HFFc6 (cell line): ENCODE results near the gene C11orf54. TPM values are rescaled to one million over a fixed set of nuclear protein-coding genes. Genes with fewer than 3 reads are reported as not detected.
"Not testable (repeated sequence)": the region's sequence is repeated elsewhere in the genome, so short reads cannot be mapped to it uniquely, and the experiment has no call there.

ENCODE experiments used
- DNase-seq: peaks from one replicate; pipeline ENCODE4 v3.0.0-alpha.2; 2018
- H3K27ac Mint-ChIP-seq: 2 replicates; pipeline ENCODE4 v1.8.0; 2020; ENCODE audit warnings: mild to moderate bottlenecking, mixed read lengths
- H3K27me3 Mint-ChIP-seq: 2 replicates; pipeline ENCODE4 v1.8.0; 2021; ENCODE audit warnings: mild to moderate bottlenecking, moderate library complexity, mixed read lengths; ENCODE audit not compliant: insufficient read depth
- H3K36me3 Mint-ChIP-seq: 2 replicates; pipeline ENCODE4 v1.8.0; 2021; ENCODE audit warnings: low read depth, mixed read lengths
- H3K4me1 Mint-ChIP-seq: 2 replicates; pipeline ENCODE4 v1.8.0; 2020; ENCODE audit warnings: low read depth, mixed read lengths
- H3K4me3 Mint-ChIP-seq: 2 replicates; pipeline ENCODE4 v1.8.0; 2020; ENCODE audit warnings: mild to moderate bottlenecking, moderate library complexity, mixed read lengths
- H3K9me3 Mint-ChIP-seq: 2 replicates; pipeline ENCODE4 v1.8.0; 2020; ENCODE audit warnings: mild to moderate bottlenecking, mixed read lengths
- total RNA-seq, 6 experiments: library from RNA; stranded (reverse); fragmentation: NEBNext Ultra II Directional; extraction: Animal tissue kit (Norgen Biotek cat#: 25700); gene quantifications; 2 replicates in 1 of 6; 3 replicates in 5 of 6; pipeline ENCODE4 v1.2.3, GENCODE V29; 2021
- TF ChIP-seq, protein P1 (sequence below): fragments of 200-600 bp; sonication (generic); IDR thresholded peaks from 2 replicates; pipeline ENCODE4 v1.5.0; 2021; ENCODE audit warnings: antibody characterized with exemption, mild to moderate bottlenecking

The C11orf54 gene
- total RNA-seq, 6 experiments from 2014 or later: 10.1 to 14.4 (median 12.7) TPM

- H3K27ac Mint-ChIP-seq: no peak overlapping the region
- TF ChIP-seq, protein P1, sequence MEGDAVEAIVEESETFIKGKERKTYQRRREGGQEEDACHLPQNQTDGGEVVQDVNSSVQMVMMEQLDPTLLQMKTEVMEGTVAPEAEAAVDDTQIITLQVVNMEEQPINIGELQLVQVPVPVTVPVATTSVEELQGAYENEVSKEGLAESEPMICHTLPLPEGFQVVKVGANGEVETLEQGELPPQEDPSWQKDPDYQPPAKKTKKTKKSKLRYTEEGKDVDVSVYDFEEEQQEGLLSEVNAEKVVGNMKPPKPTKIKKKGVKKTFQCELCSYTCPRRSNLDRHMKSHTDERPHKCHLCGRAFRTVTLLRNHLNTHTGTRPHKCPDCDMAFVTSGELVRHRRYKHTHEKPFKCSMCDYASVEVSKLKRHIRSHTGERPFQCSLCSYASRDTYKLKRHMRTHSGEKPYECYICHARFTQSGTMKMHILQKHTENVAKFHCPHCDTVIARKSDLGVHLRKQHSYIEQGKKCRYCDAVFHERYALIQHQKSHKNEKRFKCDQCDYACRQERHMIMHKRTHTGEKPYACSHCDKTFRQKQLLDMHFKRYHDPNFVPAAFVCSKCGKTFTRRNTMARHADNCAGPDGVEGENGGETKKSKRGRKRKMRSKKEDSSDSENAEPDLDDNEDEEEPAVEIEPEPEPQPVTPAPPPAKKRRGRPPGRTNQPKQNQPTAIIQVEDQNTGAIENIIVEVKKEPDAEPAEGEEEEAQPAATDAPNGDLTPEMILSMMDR: no peak
- no peaks in the 10 kb centered on the region for H3K27me3 Mint-ChIP-seq
- no peak for DNase-seq
- no peak overlapping the region for H3K4me3 Mint-ChIP-seq
- H3K9me3 Mint-ChIP-seq: peaks cover 9% of the 10 kb centered on the region; the same call in 1 of the 2 replicates
- no peaks in the 10 kb centered on the region for H3K36me3 Mint-ChIP-seq
- H3K4me1 Mint-ChIP-seq: no peaks in the 10 kb centered on the region
Observed at GRCh38 chr11:93770160-93770559, 28.7 kb downstream of the C11orf54 start.

DNA sequence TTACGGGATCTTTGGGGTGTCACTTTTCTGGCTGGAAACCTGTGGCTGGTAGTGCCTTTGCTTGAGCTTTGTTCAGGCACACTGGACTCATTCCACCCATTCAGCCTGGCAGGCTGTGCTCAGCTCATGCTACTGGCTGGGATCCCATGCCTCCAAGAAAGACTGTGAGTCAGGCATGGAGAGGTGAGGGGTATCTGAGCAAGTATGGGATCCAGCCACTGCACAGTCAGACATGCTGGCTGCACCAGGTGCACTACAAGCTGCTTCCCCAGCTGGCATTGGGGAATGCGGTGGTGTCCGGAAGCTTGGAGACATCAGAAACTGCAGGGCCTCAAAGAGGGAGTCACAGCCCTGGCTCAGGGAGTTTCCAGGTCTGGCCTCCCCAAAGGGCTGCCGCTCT is 30.7 kb downstream of the C11orf54 start:
- Mint-ChIP-seq H3K4me3 (no peak overlapping the region), H3K4me1 (no peaks in the 10 kb centered on the region), H3K27ac (no peak overlapping the region), H3K9me3 (peaks cover 9% of the 10 kb centered on the region; the same call in 1 of the 2 replicates), H3K27me3 (no peaks in the 10 kb centered on the region), H3K36me3 (no peaks in the 10 kb centered on the region)
- TF ChIP-seq, protein P1: no peak
- DNase-seq: no peak

DNA sequence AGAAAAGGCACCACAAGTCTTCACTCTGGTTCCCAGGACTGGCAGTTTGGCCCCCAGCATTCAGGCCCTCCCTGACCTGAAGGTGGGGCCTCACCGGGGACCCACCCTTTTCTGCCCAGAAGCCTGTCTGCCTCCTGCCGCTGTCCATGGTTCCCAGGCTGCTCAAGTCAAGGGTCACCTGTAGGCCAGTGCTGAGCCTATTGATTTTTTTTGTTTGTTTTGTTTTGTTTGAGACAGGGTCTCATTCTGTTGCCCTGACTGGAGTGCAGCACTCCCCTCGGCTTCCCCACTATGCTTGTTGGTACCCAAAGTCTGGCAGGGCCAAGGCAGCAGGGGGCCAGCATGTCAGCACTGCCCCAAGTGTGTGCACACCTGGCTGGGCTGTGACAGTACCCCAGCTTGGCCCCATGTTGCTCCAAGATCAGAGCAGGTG is 31.6 kb downstream of the C11orf54 start:
- no peak for DNase-seq
- H3K4me1 Mint-ChIP-seq: no peaks in the 10 kb centered on the region
- no peak overlapping the region for H3K4me3 Mint-ChIP-seq
- TF ChIP-seq, protein P1: no peak
- H3K27ac Mint-ChIP-seq: no peak overlapping the region
- H3K36me3 Mint-ChIP-seq: no peaks in the 10 kb centered on the region
- no peaks in the 10 kb centered on the region for H3K27me3 Mint-ChIP-seq
- peaks cover 9% of the 10 kb centered on the region; the same call in 1 of the 2 replicates for H3K9me3 Mint-ChIP-seq

GRCh38 chr11:93773601-93774200 is 32.2 kb downstream of the C11orf54 start:
- no peaks in the 10 kb centered on the region for H3K36me3 Mint-ChIP-seq
- DNase-seq: no peak
- TF ChIP-seq, protein P1: no peak
- no peak overlapping the region for H3K4me3 Mint-ChIP-seq
- no peaks in the 10 kb centered on the region for H3K27me3 Mint-ChIP-seq
- peaks cover 9% of the 10 kb centered on the region; the same call in 1 of the 2 replicates for H3K9me3 Mint-ChIP-seq
- H3K4me1 Mint-ChIP-seq: no peaks in the 10 kb centered on the region
- no peak overlapping the region for H3K27ac Mint-ChIP-seq

GRCh38 chr11:93774560-93774959 is 33.1 kb downstream of the C11orf54 start:
- H3K4me1 Mint-ChIP-seq, H3K36me3 Mint-ChIP-seq, H3K4me3 Mint-ChIP-seq: not testable (repeated sequence)

GRCh38 chr11:93775289-93775688 is 33.8 kb downstream of the C11orf54 start:
- H3K27ac Mint-ChIP-seq: no peak overlapping the region
- H3K4me1 Mint-ChIP-seq: no peaks in the 10 kb centered on the region
- H3K9me3 Mint-ChIP-seq: peaks cover 9% of the 10 kb centered on the region; the same call in 1 of the 2 replicates
- no peaks in the 10 kb centered on the region for H3K27me3 Mint-ChIP-seq
- DNase-seq: no peak
- TF ChIP-seq, protein P1: peak; percentile 52
- H3K4me3 Mint-ChIP-seq: no peak overlapping the region
- H3K36me3 Mint-ChIP-seq: no peaks in the 10 kb centered on the region

More at GRCh38 chr11:93774560-93774959, 33.1 kb downstream of the C11orf54 start:
- H3K9me3 Mint-ChIP-seq, DNase-seq, H3K27ac Mint-ChIP-seq, H3K27me3 Mint-ChIP-seq: not testable (repeated sequence)
